Measurements from ENCODE around the gene CYP3A4.

GRCh38 chr7:99779949-99780348, 4.0 kb downstream of the CYP3A4 start:
- TF ChIP-seq NBN (conservative IDR thresholded peaks at IDR 0.05): no peak
- TF ChIP-seq CBFB (CRISPR knock-in tag; IDR thresholded peaks at IDR 0.05): no peak
- TF ChIP-seq UBTF (CRISPR knock-in tag; IDR thresholded peaks at IDR 0.05): no peak
- TF ChIP-seq NFE2L1 (CRISPR knock-in tag; IDR thresholded peaks at IDR 0.05; ENCODE audit: borderline replicate concordance): no peak
- no peak for TF ChIP-seq SOX6 (IDR thresholded peaks at IDR 0.05)
- TF ChIP-seq SOX6 (CRISPR knock-in tag; IDR thresholded peaks at IDR 0.05): no peak
- TF ChIP-seq, protein P1, sequence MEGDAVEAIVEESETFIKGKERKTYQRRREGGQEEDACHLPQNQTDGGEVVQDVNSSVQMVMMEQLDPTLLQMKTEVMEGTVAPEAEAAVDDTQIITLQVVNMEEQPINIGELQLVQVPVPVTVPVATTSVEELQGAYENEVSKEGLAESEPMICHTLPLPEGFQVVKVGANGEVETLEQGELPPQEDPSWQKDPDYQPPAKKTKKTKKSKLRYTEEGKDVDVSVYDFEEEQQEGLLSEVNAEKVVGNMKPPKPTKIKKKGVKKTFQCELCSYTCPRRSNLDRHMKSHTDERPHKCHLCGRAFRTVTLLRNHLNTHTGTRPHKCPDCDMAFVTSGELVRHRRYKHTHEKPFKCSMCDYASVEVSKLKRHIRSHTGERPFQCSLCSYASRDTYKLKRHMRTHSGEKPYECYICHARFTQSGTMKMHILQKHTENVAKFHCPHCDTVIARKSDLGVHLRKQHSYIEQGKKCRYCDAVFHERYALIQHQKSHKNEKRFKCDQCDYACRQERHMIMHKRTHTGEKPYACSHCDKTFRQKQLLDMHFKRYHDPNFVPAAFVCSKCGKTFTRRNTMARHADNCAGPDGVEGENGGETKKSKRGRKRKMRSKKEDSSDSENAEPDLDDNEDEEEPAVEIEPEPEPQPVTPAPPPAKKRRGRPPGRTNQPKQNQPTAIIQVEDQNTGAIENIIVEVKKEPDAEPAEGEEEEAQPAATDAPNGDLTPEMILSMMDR (CRISPR knock-in tag; IDR thresholded peaks at IDR 0.05): no peak
- no peak for TF ChIP-seq BCL6 (CRISPR knock-in tag; IDR thresholded peaks at IDR 0.05)
- TF ChIP-seq, protein P2, sequence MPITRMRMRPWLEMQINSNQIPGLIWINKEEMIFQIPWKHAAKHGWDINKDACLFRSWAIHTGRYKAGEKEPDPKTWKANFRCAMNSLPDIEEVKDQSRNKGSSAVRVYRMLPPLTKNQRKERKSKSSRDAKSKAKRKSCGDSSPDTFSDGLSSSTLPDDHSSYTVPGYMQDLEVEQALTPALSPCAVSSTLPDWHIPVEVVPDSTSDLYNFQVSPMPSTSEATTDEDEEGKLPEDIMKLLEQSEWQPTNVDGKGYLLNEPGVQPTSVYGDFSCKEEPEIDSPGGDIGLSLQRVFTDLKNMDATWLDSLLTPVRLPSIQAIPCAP (CRISPR knock-in tag; IDR thresholded peaks at IDR 0.05; ENCODE audit: low read depth): no peak
- TF ChIP-seq TCF7L2 (IDR thresholded peaks at IDR 0.05; ENCODE audit: low read depth, low read length): no peak
- no peak for TF ChIP-seq GPN1 (CRISPR knock-in tag; IDR thresholded peaks at IDR 0.05; ENCODE audit: borderline replicate concordance)
- TF ChIP-seq ZNF747 (CRISPR knock-in tag; IDR thresholded peaks at IDR 0.05; ENCODE audit: borderline replicate concordance): no peak
- TF ChIP-seq CREM (IDR thresholded peaks at IDR 0.05): no peak
- TF ChIP-seq CREM (CRISPR knock-in tag; IDR thresholded peaks at IDR 0.05): no peak
- TF ChIP-seq ZNF556 (CRISPR knock-in tag; IDR thresholded peaks at IDR 0.05; ENCODE audit: borderline replicate concordance): no peak
- no peak for TF ChIP-seq POLR2AphosphoS5 (IDR thresholded peaks at IDR 0.05; ENCODE audit: low read depth, low read length)

All from HepG2 (cell line).